ENCODE results near the gene TMEM170B.

Gene TMEM170B

GRCh38 chr6:11589261-11589660 is 51.7 kb downstream of the TMEM170B start:
- DNase-seq, result no peak

- no peak for DNase-seq
Observed at GRCh38 chr6:11592294-11592906, 54.9 kb downstream of the TMEM170B start.

GRCh38 chr6:11593096-11593495 is 55.5 kb downstream of the TMEM170B start:
- DNase-seq, result no peak

GRCh38 chr6:11595903-11596302 is 58.4 kb downstream of the TMEM170B start:
- DNase-seq, result no peak

DNA sequence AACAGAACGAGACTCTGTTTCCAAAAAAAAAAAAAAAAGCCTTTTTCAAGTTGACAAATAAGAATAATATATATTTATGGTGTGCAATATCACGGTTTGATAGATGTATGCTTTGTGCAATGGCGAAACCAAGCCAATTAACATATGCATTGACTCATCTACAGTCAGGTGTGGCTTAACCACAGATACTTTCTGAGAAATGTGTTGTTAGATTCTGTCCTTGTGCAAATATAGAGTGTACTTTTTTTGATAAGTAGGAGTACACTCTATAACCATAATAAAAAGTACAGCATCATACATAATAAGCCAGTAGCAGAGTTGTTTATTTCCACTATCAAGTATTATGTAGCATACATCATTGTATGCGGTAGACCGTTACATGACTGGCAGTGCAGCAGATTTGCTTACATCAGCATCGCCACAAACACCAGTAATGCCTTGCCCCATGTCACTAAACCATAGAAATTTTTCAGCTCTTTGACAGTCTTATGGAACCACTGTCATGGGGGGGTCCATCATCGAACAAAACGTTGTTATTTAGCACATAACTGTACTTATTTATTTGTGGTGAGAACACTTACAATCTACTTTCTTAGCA is 59.2 kb downstream of the TMEM170B start:
- DNase-seq, result no peak

DNA sequence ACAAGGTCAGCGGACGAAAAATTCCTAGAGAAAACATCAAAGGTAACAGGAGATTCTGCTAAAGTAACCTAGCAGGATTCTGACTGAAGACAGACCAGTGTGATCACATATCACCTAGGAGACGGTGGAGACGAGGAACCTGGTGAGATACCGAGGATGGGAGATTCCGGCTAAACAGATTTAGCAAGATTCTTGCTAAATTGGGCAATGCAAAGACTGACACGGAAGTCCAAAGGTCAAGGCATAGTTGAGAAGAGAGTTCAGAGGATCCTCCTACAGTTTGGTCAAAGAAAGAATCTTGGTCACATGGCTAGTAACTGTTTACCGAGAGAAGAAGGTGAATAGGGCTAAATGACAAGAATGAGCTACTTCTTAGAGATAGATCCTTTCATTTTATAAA is 61.1 kb downstream of the TMEM170B start:
- DNase-seq, result no peak

DNA sequence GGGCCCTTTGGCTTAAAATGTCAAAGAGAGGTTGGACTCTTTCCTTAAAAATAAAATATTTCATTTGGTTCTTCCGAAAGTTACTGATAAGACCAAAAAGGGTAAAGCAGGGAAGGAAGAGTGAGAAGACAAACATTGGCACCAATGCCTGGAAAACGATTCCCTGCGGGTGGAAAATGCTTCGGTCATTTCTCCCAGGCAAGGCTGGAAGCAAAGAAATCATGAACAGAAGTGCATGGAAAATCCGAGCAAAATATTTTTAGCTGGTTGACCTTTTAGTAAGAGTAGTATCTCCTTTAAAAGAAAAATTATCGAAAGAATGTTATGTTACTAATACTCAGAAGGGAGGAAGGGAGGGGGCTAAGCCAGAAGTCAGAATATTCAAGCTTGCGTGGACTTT is 62.7 kb downstream of the TMEM170B start:
- no peak for DNase-seq

DNA sequence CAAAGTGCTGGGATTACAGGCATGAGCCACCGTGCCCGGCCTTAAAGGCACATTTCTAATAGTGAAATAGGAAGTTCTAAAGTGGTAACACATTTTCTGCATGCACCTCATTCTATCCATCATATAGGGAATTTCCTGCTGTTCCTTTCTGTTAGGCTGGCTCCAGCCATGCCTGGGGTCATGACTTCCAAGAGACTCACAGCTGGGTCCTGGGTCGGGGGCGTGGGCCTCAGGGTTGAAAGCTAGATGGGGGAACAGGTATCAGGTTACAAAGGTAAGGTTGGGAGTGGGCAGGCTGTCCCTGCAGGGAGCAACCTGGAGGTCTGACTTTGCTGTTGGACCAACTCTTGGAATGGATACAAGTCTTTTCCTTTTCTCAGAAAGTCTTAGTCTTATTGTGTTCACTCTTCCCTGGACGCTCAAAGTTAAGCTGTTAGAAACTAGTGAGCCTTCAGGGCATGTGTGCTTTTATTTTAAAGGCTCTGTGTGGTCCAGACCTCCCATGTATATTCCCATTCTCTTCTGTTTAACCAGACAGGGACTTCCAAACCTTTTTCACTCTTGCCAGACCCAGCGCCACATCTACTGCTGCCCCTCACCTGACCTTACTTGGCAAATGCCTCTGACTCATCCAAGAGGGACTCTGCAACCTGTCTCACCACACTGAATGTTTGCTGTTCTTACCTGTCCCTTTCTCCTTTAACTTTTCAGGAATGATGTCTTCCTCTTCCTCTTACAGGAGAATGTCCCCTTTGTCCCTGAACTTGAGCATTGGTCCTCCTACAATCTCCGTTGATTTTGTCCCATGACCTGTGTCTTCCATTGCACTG is 64.4 kb downstream of the TMEM170B start:
- no peak for DNase-seq

GRCh38 chr6:11604215-11604614 is 66.7 kb downstream of the TMEM170B start:
- DNase-seq, result no peak

DNA sequence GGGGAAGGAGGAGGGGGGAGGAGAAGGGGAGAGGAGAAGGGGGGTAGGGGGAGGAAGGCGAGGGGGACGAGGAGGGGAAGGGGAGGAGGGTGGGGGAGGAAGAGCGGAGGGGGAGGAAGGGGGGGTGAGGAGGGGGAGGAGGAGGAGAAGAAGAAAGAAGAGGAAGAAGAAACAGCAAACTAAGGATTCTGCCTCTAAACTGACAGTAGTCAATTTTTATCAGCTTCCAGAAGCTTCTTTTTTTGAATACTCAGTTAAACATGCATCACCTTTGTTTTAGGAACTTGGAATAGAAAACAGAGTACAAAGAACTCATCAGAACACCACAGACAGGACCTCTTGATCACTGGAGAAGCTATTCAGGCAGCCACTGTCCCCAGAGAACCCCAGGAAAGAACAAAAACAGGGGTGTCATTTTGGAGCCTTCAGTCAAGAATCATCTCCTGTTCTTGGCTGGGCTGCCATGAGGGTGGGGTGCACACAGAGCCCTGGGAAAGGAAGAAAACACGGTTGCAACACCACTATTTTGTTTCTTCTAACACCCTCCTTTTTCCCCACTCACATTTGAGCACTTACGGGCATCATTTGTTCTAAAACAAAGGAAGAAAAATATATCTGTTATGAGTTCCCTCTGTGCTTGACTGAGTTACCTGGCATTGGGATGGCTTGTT is 67.4 kb downstream of the TMEM170B start:
- DNase-seq, result no peak

DNA sequence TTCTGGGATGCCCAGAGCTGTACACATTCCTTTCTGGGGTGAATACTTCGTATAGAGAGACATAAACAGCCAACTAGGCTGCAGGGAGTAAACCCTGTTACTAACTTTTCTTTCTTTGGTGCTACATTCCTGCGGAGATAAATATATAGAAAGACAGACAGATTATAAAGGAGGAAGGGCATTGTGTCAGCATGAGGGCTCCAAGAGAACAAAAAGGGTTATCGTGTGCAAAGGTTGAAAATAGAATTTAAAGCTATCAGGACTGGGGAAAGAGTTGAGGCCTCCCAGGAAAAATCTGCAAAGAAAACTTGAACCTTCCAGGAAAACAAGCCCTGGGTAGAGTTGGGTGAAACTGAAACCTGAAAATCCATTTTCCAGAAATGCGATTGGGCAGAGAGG is 68.0 kb downstream of the TMEM170B start:
- DNase-seq, result no peak

- DNase-seq, result no peak
Observed at GRCh38 chr6:11606332-11606731, 68.8 kb downstream of the TMEM170B start.

DNA sequence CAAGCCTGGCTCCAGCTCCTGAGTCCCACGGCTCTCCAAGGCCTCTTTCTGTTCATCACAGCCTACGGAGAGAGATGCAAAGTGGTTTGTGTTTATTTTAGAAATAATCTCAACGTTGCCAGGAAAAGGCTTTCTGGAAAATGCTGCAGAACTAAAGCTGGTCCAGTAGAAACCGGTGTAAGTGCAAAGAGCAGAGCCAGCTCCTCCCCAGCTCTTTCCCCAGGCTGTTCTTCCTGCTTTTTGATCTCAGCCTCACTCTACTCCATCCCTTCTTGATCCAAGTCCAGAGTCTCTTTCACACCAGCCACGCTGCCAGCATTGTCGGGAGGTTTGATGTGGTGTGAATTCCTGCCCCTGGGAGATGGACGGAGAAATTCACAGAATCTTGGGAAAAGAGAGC is 69.8 kb downstream of the TMEM170B start:
- DNase-seq, result peak; percentile 47

DNA sequence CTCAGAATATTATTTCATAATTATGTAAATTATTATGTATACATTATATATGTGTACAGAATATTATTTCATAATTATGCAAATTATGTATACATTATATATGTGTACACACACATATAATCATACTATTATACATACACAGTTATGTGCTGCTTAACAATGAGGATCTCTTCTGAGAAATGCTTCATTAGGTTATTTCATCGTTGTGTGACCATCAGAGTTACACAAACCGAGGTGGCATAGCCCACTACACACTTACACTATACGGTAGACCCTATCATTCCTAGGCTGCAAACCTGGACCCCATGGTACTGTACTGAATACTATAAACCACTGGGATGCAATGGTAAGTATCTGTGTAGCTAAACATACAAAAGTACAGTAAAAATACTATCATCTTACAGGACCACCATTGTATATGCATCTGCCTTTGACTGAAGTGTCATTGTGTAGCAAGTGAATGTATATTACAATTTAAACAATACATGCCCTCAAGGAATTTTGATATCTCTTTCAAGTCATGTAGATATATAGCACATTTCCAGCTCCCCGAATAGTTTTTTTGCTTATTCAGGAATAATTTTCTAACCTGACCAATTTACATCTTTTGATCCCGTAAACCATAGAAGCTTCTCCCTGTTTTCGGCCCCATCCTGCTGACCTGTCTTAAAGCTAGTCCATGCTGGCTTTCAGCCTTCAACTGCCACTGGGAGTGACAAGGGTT is 71.2 kb downstream of the TMEM170B start:
- DNase-seq, result no peak

DNA sequence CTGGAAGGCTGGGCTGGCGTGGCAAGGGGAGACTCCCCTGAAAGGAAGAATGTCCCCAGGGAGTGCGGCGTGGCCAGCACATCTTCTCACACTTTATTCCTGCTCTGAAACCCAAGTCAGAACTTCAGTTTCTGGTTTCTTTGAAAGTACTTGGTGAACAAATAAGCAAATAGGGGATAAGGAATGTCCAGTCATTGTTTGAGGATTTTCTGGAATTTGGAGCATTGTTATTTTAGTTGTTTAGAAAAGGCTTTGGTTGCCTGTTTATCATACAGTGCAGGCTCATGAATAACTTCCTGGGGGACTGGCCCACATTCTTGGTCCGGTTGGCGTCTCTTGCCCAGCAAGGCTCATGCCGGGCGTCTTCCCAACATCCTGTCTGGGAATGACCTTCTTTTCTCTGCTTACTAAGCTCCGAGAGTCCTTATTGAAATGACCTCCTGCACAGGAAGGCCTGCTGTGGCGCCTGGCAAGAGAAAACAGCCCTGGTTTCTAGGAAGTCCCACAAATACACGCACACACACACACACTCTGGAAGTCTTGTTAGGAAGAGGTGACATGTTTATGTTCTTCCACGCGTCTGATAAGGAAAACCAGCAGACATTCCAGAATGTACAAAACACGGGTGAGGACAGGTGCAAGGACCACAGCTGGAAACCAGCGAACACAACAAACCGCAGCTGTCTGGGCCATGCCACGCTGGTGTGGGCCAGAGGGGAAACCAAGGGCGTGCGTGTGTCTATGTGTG is 71.9 kb downstream of the TMEM170B start:
- DNase-seq, result peak; percentile 47

- DNase-seq, result no peak
Observed at GRCh38 chr6:11613336-11613735, 75.8 kb downstream of the TMEM170B start.

- no peak for DNase-seq
Observed at GRCh38 chr6:11613858-11614257, 76.3 kb downstream of the TMEM170B start.

DNA sequence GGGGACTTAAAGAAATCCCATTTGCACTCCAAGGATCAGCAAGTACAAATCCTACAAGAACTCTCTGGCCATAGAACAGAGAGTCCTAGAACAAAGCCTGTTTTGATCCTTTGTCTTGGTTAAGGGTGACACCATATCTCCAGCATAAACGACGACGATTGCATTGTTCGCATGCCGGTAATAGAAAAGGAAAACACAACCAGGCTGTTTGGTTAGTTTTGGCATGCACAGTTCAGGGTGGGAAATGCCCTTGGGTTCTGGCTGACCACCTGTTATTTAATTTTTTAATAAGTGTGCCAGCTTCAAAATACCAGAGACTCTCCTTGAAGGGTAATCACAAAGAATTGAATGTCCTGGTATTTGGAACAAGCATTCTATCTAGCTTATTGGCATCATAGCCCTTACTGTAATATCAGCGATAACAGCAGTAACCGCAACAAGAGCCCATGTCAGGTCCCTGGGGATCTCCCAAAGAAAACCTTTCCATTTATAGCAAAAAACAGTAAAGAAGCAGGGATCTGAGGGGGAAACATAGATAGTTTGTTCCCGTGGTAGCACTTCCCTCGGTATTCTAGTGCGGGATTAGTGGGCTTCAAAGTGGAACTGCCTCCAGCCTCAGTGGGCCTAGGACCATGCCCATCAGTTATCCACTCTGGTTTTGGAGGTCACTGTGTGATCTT is 77.1 kb downstream of the TMEM170B start:
- DNase-seq, result no peak

DNA sequence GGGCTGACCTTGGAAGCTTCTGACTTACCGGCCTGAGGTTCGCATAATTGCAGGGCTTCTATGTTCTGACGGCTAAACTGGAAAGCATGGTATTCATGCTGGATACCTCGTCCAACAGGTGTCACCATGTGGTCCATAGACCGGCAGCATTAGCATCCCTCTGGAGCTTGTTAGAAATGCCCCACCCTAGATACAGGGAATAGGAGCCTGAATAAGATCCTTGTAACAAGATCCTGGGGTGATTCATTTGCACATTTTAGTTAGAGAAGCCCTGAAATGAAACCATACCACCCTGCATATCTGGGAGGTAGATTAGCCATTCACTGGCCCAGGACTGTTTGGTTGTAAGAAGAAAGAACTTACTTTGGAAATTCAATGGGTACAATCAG is 77.7 kb downstream of the TMEM170B start:
- DNase-seq, result no peak

- DNase-seq, result no peak
Observed at GRCh38 chr6:11616200-11616611, 78.7 kb downstream of the TMEM170B start.

DNA sequence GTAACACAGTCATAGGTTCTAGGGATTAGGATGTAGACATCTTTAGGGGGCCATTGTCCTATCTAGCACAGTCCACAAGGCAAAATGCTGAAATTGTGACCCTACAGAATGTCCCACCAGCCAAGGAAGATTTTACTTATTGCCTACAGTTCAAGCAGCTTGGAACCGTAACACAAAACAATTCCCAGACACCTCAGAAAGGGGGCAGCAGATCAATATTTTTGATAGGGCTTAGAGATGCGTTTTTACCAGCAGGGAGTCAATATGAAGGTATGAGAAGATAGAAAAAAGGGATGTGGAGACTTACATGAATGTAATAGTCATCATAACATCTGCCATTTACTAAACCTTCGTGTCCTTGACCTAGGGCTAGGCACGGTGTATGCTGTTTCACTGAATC is 81.0 kb downstream of the TMEM170B start:
- no peak for DNase-seq

GRCh38 chr6:11621119-11621518 is 83.6 kb downstream of the TMEM170B start:
- DNase-seq, result no peak
